NCI-H2107 (cell line): ENCODE data around the gene LTV1.
"Not testable (repeated sequence)": the region's sequence is repeated elsewhere in the genome, so short reads cannot be mapped to it uniquely, and the experiment has no call there.

Source experiments
- DNase-seq: peaks from one replicate; lab custom pipeline; 2025; lab: John Stamatoyannopoulos, UW

The LTV1 gene, protein sequence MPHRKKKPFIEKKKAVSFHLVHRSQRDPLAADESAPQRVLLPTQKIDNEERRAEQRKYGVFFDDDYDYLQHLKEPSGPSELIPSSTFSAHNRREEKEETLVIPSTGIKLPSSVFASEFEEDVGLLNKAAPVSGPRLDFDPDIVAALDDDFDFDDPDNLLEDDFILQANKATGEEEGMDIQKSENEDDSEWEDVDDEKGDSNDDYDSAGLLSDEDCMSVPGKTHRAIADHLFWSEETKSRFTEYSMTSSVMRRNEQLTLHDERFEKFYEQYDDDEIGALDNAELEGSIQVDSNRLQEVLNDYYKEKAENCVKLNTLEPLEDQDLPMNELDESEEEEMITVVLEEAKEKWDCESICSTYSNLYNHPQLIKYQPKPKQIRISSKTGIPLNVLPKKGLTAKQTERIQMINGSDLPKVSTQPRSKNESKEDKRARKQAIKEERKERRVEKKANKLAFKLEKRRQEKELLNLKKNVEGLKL

DNA sequence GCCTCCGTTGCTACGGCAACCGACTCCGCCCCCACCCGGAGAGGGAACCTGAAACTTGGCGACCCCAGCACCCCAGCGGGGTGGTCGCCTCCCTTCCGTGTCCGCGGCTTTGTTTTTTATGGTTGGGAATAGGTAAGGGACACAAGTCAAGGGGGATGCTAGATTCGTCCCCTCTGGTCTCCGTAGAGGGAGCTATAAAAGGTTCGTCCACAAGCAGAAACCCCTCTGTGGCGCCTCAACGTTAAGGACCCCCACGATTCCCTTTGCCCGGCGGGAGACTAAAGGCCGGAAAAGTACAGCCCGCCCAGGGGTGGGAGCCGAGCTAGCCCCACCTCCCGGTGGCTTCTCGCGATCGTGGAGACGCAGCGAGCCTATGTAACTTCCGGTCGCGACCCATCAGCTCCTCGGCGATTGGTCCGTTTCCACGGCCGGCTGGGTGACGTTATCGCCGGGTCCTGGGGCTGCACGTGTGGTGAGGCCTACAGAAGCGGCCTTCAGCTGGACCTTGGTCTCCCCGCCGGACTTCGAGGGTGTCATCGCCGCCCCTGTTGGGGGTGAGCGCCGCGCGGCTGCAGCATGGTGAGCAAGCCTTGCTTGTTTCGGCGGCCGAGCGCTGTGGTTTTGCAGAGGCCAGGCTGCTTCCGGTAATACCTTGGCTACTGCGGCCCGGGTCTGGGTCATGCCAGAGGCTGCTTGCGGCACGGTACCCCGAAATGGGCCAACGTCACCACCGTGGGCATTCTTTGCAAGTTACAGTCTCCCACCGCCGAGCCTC is at the start of gene LTV1:
Gene LTV1 (plus strand): TSS at position 437 of the 775 bp plus-strand sequence. CDS start 140 bp downstream, at position 577.
- DNase-seq, result peak; percentile 89

GRCh38 chr6:143796551-143796950 is 46.6 kb upstream of the LTV1 start:
- DNase-seq, result not testable (repeated sequence)

GRCh38 chr6:143798487-143798886 is 44.7 kb upstream of the LTV1 start:
- DNase-seq, result not testable (repeated sequence)

GRCh38 chr6:143802833-143803565 is 40.1 kb upstream of the LTV1 start:
- no peak for DNase-seq

DNA sequence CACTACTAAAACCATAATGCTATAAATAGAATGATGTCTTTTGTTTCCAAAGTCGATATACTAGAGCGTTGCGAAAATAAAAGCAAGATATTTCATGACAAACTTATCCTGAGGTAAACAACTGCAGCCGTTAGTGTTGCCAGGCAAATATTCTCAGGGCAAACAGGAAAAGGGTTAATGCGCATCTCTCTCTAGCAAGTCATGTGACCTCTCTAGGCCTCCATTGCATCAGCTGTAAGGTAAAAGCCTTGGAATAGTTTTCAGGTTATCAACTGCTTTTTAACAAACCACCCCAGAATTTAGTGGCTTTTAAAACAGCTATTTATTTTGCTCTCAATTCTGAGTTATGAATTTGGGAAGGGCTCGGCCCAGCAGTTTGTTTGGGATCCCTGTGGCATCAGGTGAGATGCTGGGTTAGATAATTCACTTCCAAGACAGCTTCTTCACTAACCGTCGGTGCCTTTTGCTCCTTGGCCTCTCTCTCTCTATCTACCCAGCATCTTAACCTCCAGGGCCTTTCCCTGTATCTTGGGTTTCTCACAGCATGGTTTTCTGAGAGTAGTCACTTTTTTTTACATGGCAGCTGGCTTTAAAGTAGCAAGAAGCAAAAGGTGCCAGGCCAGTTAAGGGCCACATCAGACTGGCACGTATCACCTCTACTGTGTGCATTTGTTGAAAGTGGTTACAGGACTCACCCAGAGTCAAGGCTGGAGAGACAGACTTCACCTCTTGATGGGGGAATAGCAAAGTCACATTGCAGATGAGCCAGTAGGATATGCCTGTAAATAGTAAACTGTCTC is 39.2 kb upstream of the LTV1 start:
- no peak for DNase-seq

- DNase-seq, result no peak
Observed at GRCh38 chr6:143804835-143805239, 38.3 kb upstream of the LTV1 start.

GRCh38 chr6:143806282-143807102 is 36.6 kb upstream of the LTV1 start:
- no peak for DNase-seq

GRCh38 chr6:143807103-143807772 is 35.9 kb upstream of the LTV1 start:
- DNase-seq, result no peak

GRCh38 chr6:143810745-143811144 is 32.4 kb upstream of the LTV1 start:
- no peak for DNase-seq

GRCh38 chr6:143811501-143812157 is 31.5 kb upstream of the LTV1 start:
- DNase-seq, result no peak

- no peak for DNase-seq
Observed at GRCh38 chr6:143817621-143818020, 25.5 kb upstream of the LTV1 start.

DNA sequence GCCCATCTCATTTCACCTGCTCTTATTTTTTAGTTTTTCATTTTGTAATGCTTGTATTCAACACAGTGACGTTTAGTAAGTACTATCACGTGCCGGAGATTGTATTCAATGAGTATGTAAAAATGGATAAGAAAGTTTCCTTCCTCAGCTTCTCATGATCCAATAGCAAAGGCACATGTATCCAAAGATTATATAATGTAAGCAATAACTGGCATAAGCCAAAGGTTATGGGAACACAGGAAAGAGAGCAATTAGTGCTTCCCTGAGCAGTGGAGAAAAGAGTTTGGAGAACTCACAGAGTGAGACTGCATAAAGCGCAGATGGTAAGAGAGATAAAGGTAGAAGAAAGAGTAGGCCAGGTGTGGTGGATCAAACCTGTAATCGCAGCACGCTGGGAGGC is 21.8 kb upstream of the LTV1 start:
- DNase-seq, result no peak

DNA sequence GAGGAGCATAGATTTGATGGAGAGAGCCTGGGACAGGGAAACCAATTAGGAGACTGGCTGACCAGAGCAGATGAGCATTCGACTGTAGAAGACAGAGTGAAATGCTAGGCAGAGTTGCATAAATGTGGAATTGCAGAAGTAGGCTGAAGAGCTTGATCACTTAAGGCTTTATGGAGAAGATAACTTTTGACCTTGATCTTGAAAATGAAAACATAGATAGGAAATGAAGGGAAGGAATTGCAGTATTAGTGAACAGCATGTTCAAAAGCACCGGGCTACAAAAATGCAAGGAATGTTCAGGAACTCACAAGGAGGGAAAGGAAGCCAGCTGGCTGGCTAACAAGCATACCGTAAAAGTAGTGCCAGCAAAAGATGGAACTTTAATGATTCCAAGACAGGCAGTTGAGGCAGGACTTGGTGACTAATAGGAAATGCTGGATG is 20.5 kb upstream of the LTV1 start:
- no peak for DNase-seq

- DNase-seq, result no peak
Observed at GRCh38 chr6:143823548-143823947, 19.6 kb upstream of the LTV1 start.

GRCh38 chr6:143828572-143828971 is 14.6 kb upstream of the LTV1 start:
- no peak for DNase-seq

GRCh38 chr6:143836150-143836549 is 7.0 kb upstream of the LTV1 start:
- no peak for DNase-seq

GRCh38 chr6:143838395-143838794 is 4.7 kb upstream of the LTV1 start:
- DNase-seq, result no peak

DNA sequence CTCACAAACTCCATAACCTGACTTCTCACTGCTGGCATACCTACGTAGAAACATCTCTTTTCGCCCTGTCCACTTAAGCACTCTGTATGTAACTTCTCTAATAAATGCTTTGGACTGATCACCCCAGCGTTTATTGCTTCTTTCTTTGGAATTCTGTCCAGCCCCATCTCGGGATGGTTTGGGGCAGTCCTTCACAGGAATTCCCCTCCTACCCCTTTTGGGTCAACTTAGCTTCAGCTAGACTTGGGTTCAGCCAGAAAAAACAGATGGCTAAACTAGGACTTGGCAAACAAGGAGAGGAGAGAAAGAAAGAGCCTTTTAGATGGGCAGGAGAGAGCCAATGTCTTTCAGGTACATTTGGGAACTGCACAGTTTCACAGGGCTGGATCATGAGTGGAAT is 3.9 kb upstream of the LTV1 start:
- no peak for DNase-seq

GRCh38 chr6:143840595-143841265 is 2.4 kb upstream of the LTV1 start:
- DNase-seq, result no peak
